Keratinocyte (primary cell): ENCODE measurements around the gene C11orf24. TPM values are rescaled to one million over a fixed set of nuclear protein-coding genes. Genes with fewer than 3 reads are reported as not detected.

Source experiments
- DNase-seq: peaks from one replicate; pipeline ENCODE4 v3.0.0-alpha.2; 2011; ENCODE audit warnings: low read depth, missing footprints, low spot score
- FAIRE-seq: peaks from 2 replicates; lab custom pipeline; 2011; peaks lifted over from hg19 to GRCh38; lab: Jason Lieb, UNC
- H2AFZ ChIP-seq: 2 replicates; pipeline ENCODE4 v1.6.0; 2012; ENCODE audit warnings: low read length, control low read depth, inconsistent platforms; ENCODE audit not compliant: control insufficient read depth
- H3K27ac ChIP-seq: 2 replicates; pipeline ENCODE4 v1.5.1; 2011; ENCODE audit warnings: low read length; ENCODE audit not compliant: control insufficient read depth, insufficient read depth
- H3K27me3 ChIP-seq: 3 replicates; pipeline ENCODE4 v1.6.0; 2011; ENCODE audit warnings: low read length; ENCODE audit not compliant: control insufficient read depth, insufficient read depth; ENCODE audit errors: extremely low read depth
- H3K36me3 ChIP-seq, 2 experiments: 2 replicates in 1 of 2; 3 replicates in 1 of 2; pipeline ENCODE4 v1.5.1; 2011; ENCODE audit warnings: low read length in 2 of 2, mild to moderate bottlenecking in 1 of 2; ENCODE audit not compliant: control insufficient read depth in 2 of 2, insufficient read depth in 2 of 2; ENCODE audit errors: extremely low read depth in 1 of 2
- H3K4me1 ChIP-seq: 3 replicates; pipeline ENCODE4 v1.5.1; 2011; ENCODE audit warnings: low read length; ENCODE audit not compliant: control insufficient read depth, insufficient read depth; ENCODE audit errors: extremely low read depth
- H3K4me2 ChIP-seq: 3 replicates; pipeline ENCODE4 v1.6.0; 2011; ENCODE audit warnings: low read depth, low read length; ENCODE audit not compliant: control insufficient read depth, insufficient read depth; ENCODE audit errors: extremely low read depth
- H3K4me3 ChIP-seq, 3 experiments: fragments of 200-600 bp in 1 of 3; sonication (generic) in 1 of 3; 2 replicates in 2 of 3; 3 replicates in 1 of 3; pipeline ENCODE4 v1.5.1; 2011 to 2016; ENCODE audit warnings: low read length in 3 of 3, mild to moderate bottlenecking in 3 of 3, control low read depth in 2 of 3, inconsistent platforms in 1 of 3, low read depth in 1 of 3, mixed read lengths in 1 of 3, mixed run types in 1 of 3, moderate library complexity in 1 of 3; ENCODE audit not compliant: control insufficient read depth in 2 of 3, insufficient read depth in 2 of 3; ENCODE audit errors: extremely low read depth in 1 of 3
- H3K79me2 ChIP-seq: 2 replicates; pipeline ENCODE4 v1.6.0; 2012; ENCODE audit warnings: low read length; ENCODE audit not compliant: control insufficient read depth, insufficient read depth
- H3K9ac ChIP-seq: 3 replicates; pipeline ENCODE4 v1.6.0; 2011; ENCODE audit warnings: low read length; ENCODE audit not compliant: control insufficient read depth, insufficient read depth; ENCODE audit errors: extremely low read depth
- H3K9me1 ChIP-seq: 3 replicates; pipeline ENCODE4 v1.6.0; 2011; ENCODE audit warnings: low read length; ENCODE audit not compliant: control insufficient read depth, insufficient read depth; ENCODE audit errors: extremely low read depth
- H3K9me3 ChIP-seq: 2 replicates; pipeline ENCODE4 v1.5.1; 2012; ENCODE audit warnings: low read depth, low read length; ENCODE audit not compliant: control insufficient read depth
- H4K20me1 ChIP-seq: 3 replicates; pipeline ENCODE4 v1.6.0; 2011; ENCODE audit warnings: low read length; ENCODE audit not compliant: control insufficient read depth, insufficient read depth; ENCODE audit errors: extremely low read depth
- CTCF ChIP-seq, 3 experiments: IDR thresholded peaks in 1 of 3; conservative IDR thresholded peaks in 1 of 3; optimal IDR thresholded peaks in 1 of 3; 2 replicates in 2 of 3; 3 replicates in 1 of 3; pipeline versions ENCODE3 to v1.5.1; 2011; ENCODE audit warnings: low read length in 3 of 3, mild to moderate bottlenecking in 3 of 3, moderate library complexity in 2 of 3, control low read depth in 1 of 3, inconsistent platforms in 1 of 3; ENCODE audit not compliant: insufficient read depth in 2 of 3; ENCODE audit errors: extremely low read depth in 1 of 3
- EZH2 ChIP-seq: IDR thresholded peaks from one replicate; pipeline ENCODE4 v1.6.1; 2012; ENCODE audit warnings: inconsistent platforms, mild to moderate bottlenecking, low read length, moderate library complexity
- dilution Hi-C: fragments of 300-500 bp; cut with MboI; formaldehyde crosslinking; loops from one replicate; pipeline ENCODE4 v1.7.0; 2020; ENCODE audit warnings: low sequenced_read_pairs; ENCODE audit not compliant: extremely low pct_ligation_motif_present
- polyA plus RNA-seq, 5 experiments: library from polyadenylated mRNA; depleted of rRNA in 3 of 5; stranded (reverse) in 3 of 5; stranded (forward) in 1 of 5; unstranded in 1 of 5; fragments of >200 nt; gene quantifications; 1 replicate in 1 of 5; 2 replicates in 3 of 5; 3 replicates in 1 of 5; pipeline versions ENCODE4 v1.2.1 to v1.2.3, GENCODE V29; 2011 to 2012; ENCODE audit warnings: missing spikeins in 2 of 5, low read depth in 1 of 5, low replicate concordance in 1 of 5

Gene C11orf24
- polyA plus RNA-seq, 1 donor (not counting 4 experiments of a cell fraction or from before 2014, with no cell fraction given): 28.4 TPM

- H3K4me2 ChIP-seq: no peak overlapping the region
- no peak overlapping the region for H3K9ac ChIP-seq
- no peak overlapping the region for H2AFZ ChIP-seq
- no peaks in the 10 kb centered on the region for H4K20me1 ChIP-seq
- no peaks in the 10 kb centered on the region for H3K9me3 ChIP-seq
- peaks cover 38 to 39% of the 10 kb centered on the region in 2 experiments for H3K36me3 ChIP-seq
- dilution Hi-C loops: no loop called here
- DNase-seq (no peak), FAIRE-seq (no peak)
- no peak overlapping the region for H3K4me3 ChIP-seq
- TF ChIP-seq EZH2 (no peak), CTCF (optimal IDR thresholded peaks at IDR 0.05 in 1 of 3, IDR thresholded peaks at IDR 0.05 in 1 of 3, conservative IDR thresholded peaks at IDR 0.05 in 1 of 3; ENCODE audit: extremely low read depth in 1 of 3, insufficient read depth in 2 of 3, low read length in 3 of 3) (no peak)
- H3K27me3 ChIP-seq: no peaks in the 10 kb centered on the region
- H3K4me1 ChIP-seq: peaks cover 18% of the 10 kb centered on the region
- no peak overlapping the region for H3K27ac ChIP-seq
- peaks cover 30% of the 10 kb centered on the region for H3K79me2 ChIP-seq
- H3K9me1 ChIP-seq: peaks cover 4% of the 10 kb centered on the region
Observed at GRCh38 chr11:68267881-68268240, 3.9 kb downstream of the C11orf24 start.

GRCh38 chr11:68266936-68267880 is 4.6 kb downstream of the C11orf24 start:
- Histone ChIP-seq H3K9me1 (peaks cover 4% of the 10 kb centered on the region), H3K4me2 (no peak overlapping the region), H3K27ac (no peak overlapping the region), H3K27me3 (no peaks in the 10 kb centered on the region), H3K4me3 (no peak overlapping the region), H2AFZ (no peak overlapping the region), H3K4me1 (peaks cover 17% of the 10 kb centered on the region), H3K79me2 (peaks cover 30% of the 10 kb centered on the region), H4K20me1 (no peaks in the 10 kb centered on the region), H3K9me3 (no peaks in the 10 kb centered on the region), H3K36me3 (peaks cover 39 to 46% of the 10 kb centered on the region in 2 experiments), H3K9ac (no peak overlapping the region)
- DNase-seq (no peak), FAIRE-seq (no peak)
- dilution Hi-C loops: no loop called here
- no peak for TF ChIP-seq EZH2
- no peak for TF ChIP-seq CTCF (optimal IDR thresholded peaks at IDR 0.05 in 1 of 3, IDR thresholded peaks at IDR 0.05 in 1 of 3, conservative IDR thresholded peaks at IDR 0.05 in 1 of 3; ENCODE audit: extremely low read depth in 1 of 3, insufficient read depth in 2 of 3, low read length in 3 of 3)
